ENCODE results near the gene ACADS. TPM values are rescaled to one million over a fixed set of nuclear protein-coding genes. Genes with fewer than 3 reads are reported as not detected.

ACADS gene
- total RNA-seq, 4 donors from 2014 or later = 21.3 to 37.1 (median 29.1) TPM

DNA sequence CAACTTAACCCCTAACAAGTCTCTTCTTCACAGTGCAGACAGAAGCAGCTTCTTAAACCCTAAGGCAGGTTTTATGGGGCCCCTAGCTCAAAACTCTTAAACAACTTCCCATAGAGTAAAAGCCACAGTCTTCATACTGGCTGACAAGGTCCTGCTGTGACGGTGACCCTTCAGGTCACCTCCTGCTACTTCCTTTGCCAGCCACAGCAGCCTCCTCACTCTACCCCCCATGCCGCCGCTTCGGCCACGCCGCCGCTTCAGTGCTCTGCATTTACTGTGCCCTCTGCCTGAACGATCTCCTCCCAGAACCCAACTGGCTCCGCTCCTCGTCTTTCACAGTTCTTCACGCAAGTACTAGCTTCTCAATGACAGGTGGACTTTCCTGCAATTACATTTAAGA lies 45.5 kb downstream of the ACADS start:
- DNase-seq (ENCODE audit: low spot score in 2 of 2) = no peak
- intact Hi-C loops (cut with DNase I; ENCODE audit: low total_unique reads) = no loop called here
- no peak overlapping the region for H3K4me3 ChIP-seq (ENCODE audit: low read depth, poor library complexity, severe bottlenecking)
- TF ChIP-seq POLR2A (IDR thresholded peaks at IDR 0.05) = no peak
- TF ChIP-seq CTCF (IDR thresholded peaks at IDR 0.05) = no peak
- 88 to 89% methylated on average over 11 of the region's 11 CpGs for WGBS, 2 donors

- no peak overlapping the region for H3K4me3 ChIP-seq (ENCODE audit: low read depth, poor library complexity, severe bottlenecking)
- DNase-seq (ENCODE audit: low spot score in 2 of 2) = no peak
- no peak for TF ChIP-seq POLR2A (IDR thresholded peaks at IDR 0.05)
- WGBS, 2 donors = 79 to 84% methylated on average over 7 of the region's 7 CpGs
- intact Hi-C loops (cut with DNase I; ENCODE audit: low total_unique reads) = no loop called here
Measured at GRCh38 chr12:120774169-120774916, 48.7 kb downstream of the ACADS start.

DNA sequence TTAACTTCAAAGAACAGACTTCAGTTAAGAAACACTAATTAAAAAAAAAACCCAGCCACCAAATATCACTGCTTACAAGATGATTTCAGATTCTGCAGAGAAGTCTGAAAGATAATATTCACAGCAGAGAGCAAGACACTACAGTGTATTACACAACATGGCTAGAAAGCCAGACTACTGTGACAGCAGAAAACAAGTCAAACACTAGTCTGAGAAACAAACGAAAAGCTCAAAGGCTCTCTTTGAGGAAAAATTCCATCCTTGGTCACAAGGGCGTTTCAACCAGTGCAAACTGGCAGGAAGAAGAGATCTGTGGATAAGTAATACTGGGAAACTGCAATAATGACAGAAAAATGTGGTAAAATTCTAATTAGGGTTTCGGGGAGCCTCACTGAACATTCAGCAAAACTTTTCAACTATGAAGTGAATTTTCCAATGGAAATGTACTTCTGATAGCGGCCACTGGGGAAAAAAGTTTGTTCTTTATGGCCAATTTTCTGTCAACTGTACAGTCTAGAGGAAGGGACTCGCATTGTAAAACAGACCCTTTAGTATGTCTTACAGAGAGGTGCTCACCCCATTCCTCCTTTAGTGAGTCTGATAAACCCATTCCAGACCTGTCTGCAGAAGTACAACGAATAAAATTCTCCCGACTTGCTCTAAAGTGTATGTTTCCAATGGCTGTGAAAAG lies 50.4 kb downstream of the ACADS start:
- H3K4me3 ChIP-seq (ENCODE audit: low read depth, poor library complexity, severe bottlenecking) = no peak overlapping the region
- no peak for DNase-seq (ENCODE audit: low spot score in 2 of 2)
- WGBS, 2 donors = 83 to 84% methylated on average over 7 of the region's 7 CpGs
- intact Hi-C loops (cut with DNase I; ENCODE audit: low total_unique reads) = no loop called here
- TF ChIP-seq CTCF (IDR thresholded peaks at IDR 0.05) (no peak), POLR2A (IDR thresholded peaks at IDR 0.05) (no peak)

GRCh38 chr12:120783197-120783596 lies 57.6 kb downstream of the ACADS start:
- intact Hi-C loops (cut with DNase I; ENCODE audit: low total_unique reads) = no loop called here
- no peak for DNase-seq (ENCODE audit: low spot score in 2 of 2)
- no peak for TF ChIP-seq CTCF (IDR thresholded peaks at IDR 0.05)
- no peak for TF ChIP-seq POLR2A (IDR thresholded peaks at IDR 0.05)
- 63 to 68% methylated on average over 6 of the region's 6 CpGs for WGBS, 2 donors
- no peak overlapping the region for H3K4me3 ChIP-seq (ENCODE audit: low read depth, poor library complexity, severe bottlenecking)

GRCh38 chr12:120784804-120785203 lies 59.2 kb downstream of the ACADS start:
- H3K4me3 ChIP-seq (ENCODE audit: low read depth, poor library complexity, severe bottlenecking) = no peak overlapping the region
- WGBS, 2 donors = 95 to 96% methylated on average over 3 of the region's 3 CpGs
- DNase-seq (ENCODE audit: low spot score in 2 of 2) = no peak
- intact Hi-C loops (cut with DNase I; ENCODE audit: low total_unique reads) = no loop called here
- TF ChIP-seq POLR2A (IDR thresholded peaks at IDR 0.05) = no peak
- no peak for TF ChIP-seq CTCF (IDR thresholded peaks at IDR 0.05)

- no peak for TF ChIP-seq CTCF (IDR thresholded peaks at IDR 0.05)
- no peak for TF ChIP-seq POLR2A (IDR thresholded peaks at IDR 0.05)
- WGBS, 2 donors = 92 to 93% methylated on average over 3 of the region's 3 CpGs
- intact Hi-C loops (cut with DNase I; ENCODE audit: low total_unique reads) = no loop called here
- H3K4me3 ChIP-seq (ENCODE audit: low read depth, poor library complexity, severe bottlenecking) = no peak overlapping the region
- DNase-seq (ENCODE audit: low spot score in 2 of 2) = no peak
Measured at GRCh38 chr12:120787889-120788288, 62.3 kb downstream of the ACADS start.
